ENCODE data around the gene OR10G2. TPM values are rescaled to one million over a fixed set of nuclear protein-coding genes. Genes with fewer than 3 reads are reported as not detected.

The OR10G2 gene
- total and polyA plus RNA-seq, 4 experiments from 2014 or later: not detected

- Histone ChIP-seq H3K9me3 (ENCODE audit: control insufficient read depth in 1 of 2, low read length in 2 of 2) (no peaks in the 10 kb centered on the region), H3K36me3 (ENCODE audit: insufficient read depth, low read length) (no peaks in the 10 kb centered on the region), H3K27me3 (ENCODE audit: insufficient read depth, low read length) (peaks cover 6% of the 10 kb centered on the region), H3K27ac (ENCODE audit: low read depth, low read length) (no peak overlapping the region), H3K4me1 (ENCODE audit: insufficient read depth, low read length) (no peaks in the 10 kb centered on the region), H3K4me3 (ENCODE audit: low read length in 2 of 2) (no peak overlapping the region)
- intact Hi-C loops (cut with micrococcal nuclease): no loop called here
- no peaks in the 10 kb centered on the region for H3K4me1 Mint-ChIP-seq
- H3K9me3 Mint-ChIP-seq: peaks cover 0 to 5% (median 1%) of the 10 kb centered on the region in 8 donors
- CTCF ChIA-PET (ENCODE audit: partially characterized antibody): no interaction called here
- DNase-seq: no peak
- H3K36me3 Mint-ChIP-seq: no peaks in the 10 kb centered on the region
- H3K27ac Mint-ChIP-seq: no peak overlapping the region
- peaks cover 22 to 29% of the 10 kb centered on the region in 2 donors for H3K27me3 Mint-ChIP-seq
- POLR2A ChIA-PET (ENCODE audit: partially characterized antibody): no interaction called here
- no peak overlapping the region for H3K4me3 Mint-ChIP-seq
Measured at GRCh38 chr14:21668377-21668776, 33.6 kb upstream of the OR10G2 start.

DNA sequence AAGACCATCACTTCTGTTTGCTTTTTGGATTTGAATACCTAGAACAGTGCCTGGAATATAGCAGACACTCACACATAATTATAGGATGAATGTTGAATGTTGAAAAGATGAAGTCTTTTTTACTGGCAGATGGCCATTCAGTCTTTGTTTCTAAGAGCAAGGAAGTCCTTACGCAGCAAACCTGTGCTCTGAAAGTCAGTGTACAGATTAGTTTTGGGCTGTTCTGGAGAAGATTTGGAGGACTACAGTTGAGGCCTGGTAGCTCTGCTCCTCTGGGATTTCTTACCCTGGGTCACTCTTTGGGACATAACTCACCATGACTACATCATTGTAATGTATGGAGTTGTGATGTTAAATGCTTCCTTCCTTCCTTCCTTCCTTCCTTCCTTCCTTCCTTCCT is 22.2 kb upstream of the OR10G2 start:
- Mint-ChIP-seq H3K36me3 (no peaks in the 10 kb centered on the region), H3K27me3 (peaks cover 11 to 17% of the 10 kb centered on the region in 2 donors), H3K27ac (peak overlapping the region in 1 of 7 donors; percentile 48), H3K4me3 (no peak overlapping the region), H3K9me3 (peaks cover 0 to 2% (median 0%) of the 10 kb centered on the region in 8 donors), H3K4me1 (no peaks in the 10 kb centered on the region)
- Histone ChIP-seq H3K27ac (ENCODE audit: low read depth, low read length) (no peak overlapping the region), H3K36me3 (ENCODE audit: insufficient read depth, low read length) (no peaks in the 10 kb centered on the region), H3K27me3 (ENCODE audit: insufficient read depth, low read length) (peaks cover 6% of the 10 kb centered on the region), H3K4me3 (ENCODE audit: low read length in 2 of 2) (no peak overlapping the region), H3K4me1 (ENCODE audit: insufficient read depth, low read length) (no peaks in the 10 kb centered on the region), H3K9me3 (ENCODE audit: control insufficient read depth in 1 of 2, low read length in 2 of 2) (no peaks in the 10 kb centered on the region)
- intact Hi-C loops (cut with micrococcal nuclease): no loop called here
- ChIA-PET POLR2A (ENCODE audit: partially characterized antibody) (no interaction called here), CTCF (ENCODE audit: partially characterized antibody) (no interaction called here)
- no peak for DNase-seq

DNA sequence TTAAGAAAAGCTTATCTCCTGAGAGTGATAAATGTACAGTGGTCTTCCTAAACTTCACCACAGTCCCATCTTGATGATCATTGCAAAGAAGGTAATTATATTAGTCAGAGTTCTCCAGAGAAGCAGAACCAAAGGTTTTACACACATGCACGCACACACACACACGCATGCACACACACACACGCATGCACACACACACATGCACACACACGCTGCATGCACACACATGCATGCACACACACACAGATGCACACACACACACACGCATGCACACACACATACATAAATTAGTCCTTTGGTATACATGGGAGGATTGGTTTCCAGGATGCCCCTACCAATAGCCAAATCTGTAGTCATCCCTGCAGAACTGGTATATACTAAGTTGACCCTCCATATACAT is 19.5 kb upstream of the OR10G2 start:
- Mint-ChIP-seq H3K27ac (no peak overlapping the region), H3K36me3 (no peaks in the 10 kb centered on the region), H3K9me3 (peaks cover 0 to 6% (median under 1%) of the 10 kb centered on the region in 8 donors), H3K27me3 (peaks cover 12 to 17% of the 10 kb centered on the region in 2 donors), H3K4me3 (no peak overlapping the region), H3K4me1 (no peaks in the 10 kb centered on the region)
- no peaks in the 10 kb centered on the region for H3K27me3 ChIP-seq (ENCODE audit: insufficient read depth, low read length)
- H3K36me3 ChIP-seq (ENCODE audit: insufficient read depth, low read length): no peaks in the 10 kb centered on the region
- H3K4me3 ChIP-seq (ENCODE audit: low read length in 2 of 2): no peak overlapping the region
- intact Hi-C loops (cut with micrococcal nuclease): no loop called here
- DNase-seq: no peak
- no peak overlapping the region for H3K27ac ChIP-seq (ENCODE audit: low read depth, low read length)
- CTCF ChIA-PET (ENCODE audit: partially characterized antibody): no interaction called here
- POLR2A ChIA-PET (ENCODE audit: partially characterized antibody): no interaction called here
- H3K9me3 ChIP-seq (ENCODE audit: control insufficient read depth in 1 of 2, low read length in 2 of 2): no peaks in the 10 kb centered on the region
- H3K4me1 ChIP-seq (ENCODE audit: insufficient read depth, low read length): no peaks in the 10 kb centered on the region

GRCh38 chr14:21653331-21653885 is 18.7 kb upstream of the OR10G2 start, which contains the start of gene OR4E2:
Gene OR4E2, plus strand, starts transcription at chr14:21653835. Its CDS starts 11,248 bp downstream, at chr14:21665083.
- CTCF ChIA-PET (ENCODE audit: partially characterized antibody): no interaction called here
- no peaks in the 10 kb centered on the region for H3K36me3 Mint-ChIP-seq
- H3K9me3 ChIP-seq (ENCODE audit: control insufficient read depth in 1 of 2, low read length in 2 of 2): no peaks in the 10 kb centered on the region
- no peak within 1 kb of the TSS for H3K27ac ChIP-seq (ENCODE audit: low read depth, low read length)
- H3K27me3 Mint-ChIP-seq: peaks cover 12 to 15% of the 10 kb centered on the region in 2 donors
- no peak within 1 kb of the TSS for H3K4me3 ChIP-seq (ENCODE audit: low read length in 2 of 2)
- no peaks in the 10 kb centered on the region for H3K4me1 Mint-ChIP-seq
- peaks cover 0 to 9% (median 1%) of the 10 kb centered on the region in 8 donors for H3K9me3 Mint-ChIP-seq
- no peaks in the 10 kb centered on the region for H3K27me3 ChIP-seq (ENCODE audit: insufficient read depth, low read length)
- POLR2A ChIA-PET (ENCODE audit: partially characterized antibody): no interaction called here
- H3K4me1 ChIP-seq (ENCODE audit: insufficient read depth, low read length): no peaks in the 10 kb centered on the region
- H3K36me3 ChIP-seq (ENCODE audit: insufficient read depth, low read length): no peaks in the 10 kb centered on the region
- intact Hi-C loops (cut with micrococcal nuclease): no loop called here
- no peak within 1 kb of the TSS for H3K27ac Mint-ChIP-seq
- no peak within 1 kb of the TSS for H3K4me3 Mint-ChIP-seq
- DNase-seq: no peak

DNA sequence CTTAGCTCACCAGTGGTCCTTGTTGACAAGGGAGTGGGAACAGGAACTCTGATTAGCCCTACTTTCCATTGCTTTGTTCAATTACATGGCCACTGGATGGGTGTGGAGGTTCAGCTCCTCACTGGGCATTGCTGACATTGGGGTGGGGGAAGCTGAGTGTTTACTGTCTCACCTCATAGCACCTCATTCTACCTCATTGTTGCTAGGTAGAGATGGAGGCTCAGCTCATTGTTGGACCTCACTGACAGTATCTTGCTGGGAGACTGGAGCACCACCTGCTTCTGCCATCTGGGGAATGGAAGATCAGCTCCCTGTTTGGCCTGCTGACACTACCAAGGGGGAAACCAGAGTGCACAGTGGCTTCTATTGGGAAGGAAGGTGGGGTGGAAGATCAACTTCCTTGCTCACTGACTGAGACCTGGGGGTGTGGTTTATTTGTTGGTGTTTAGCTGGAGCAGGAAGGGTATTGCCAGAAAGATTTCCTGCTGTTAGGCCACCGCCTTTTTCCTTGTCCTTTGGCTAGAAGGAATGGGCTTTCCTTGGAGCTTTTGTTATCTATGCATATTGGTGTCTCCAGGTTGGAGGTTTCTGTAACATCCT is 17.6 kb upstream of the OR10G2 start:
- intact Hi-C loops (cut with micrococcal nuclease): no loop called here
- no peak for DNase-seq
- no peaks in the 10 kb centered on the region for H3K36me3 ChIP-seq (ENCODE audit: insufficient read depth, low read length)
- no peak overlapping the region for H3K27ac ChIP-seq (ENCODE audit: low read depth, low read length)
- H3K4me3 ChIP-seq (ENCODE audit: low read length in 2 of 2): no peak overlapping the region
- ChIA-PET POLR2A (ENCODE audit: partially characterized antibody) (no interaction called here), CTCF (ENCODE audit: partially characterized antibody) (no interaction called here)
- no peaks in the 10 kb centered on the region for H3K4me1 Mint-ChIP-seq
- no peaks in the 10 kb centered on the region for H3K9me3 ChIP-seq (ENCODE audit: control insufficient read depth in 1 of 2, low read length in 2 of 2)
- H3K36me3 Mint-ChIP-seq: no peaks in the 10 kb centered on the region
- H3K4me1 ChIP-seq (ENCODE audit: insufficient read depth, low read length): no peaks in the 10 kb centered on the region
- H3K4me3 Mint-ChIP-seq: no peak overlapping the region
- H3K27me3 Mint-ChIP-seq: peaks cover 11 to 14% of the 10 kb centered on the region in 2 donors
- no peak overlapping the region for H3K27ac Mint-ChIP-seq
- no peaks in the 10 kb centered on the region for H3K27me3 ChIP-seq (ENCODE audit: insufficient read depth, low read length)
- H3K9me3 Mint-ChIP-seq: peaks cover 0 to 9% (median 2%) of the 10 kb centered on the region in 8 donors

- no peak for DNase-seq
- intact Hi-C loops (cut with micrococcal nuclease): no loop called here
- Histone ChIP-seq H3K4me3 (ENCODE audit: low read length in 2 of 2) (no peak overlapping the region), H3K4me1 (ENCODE audit: insufficient read depth, low read length) (no peaks in the 10 kb centered on the region), H3K36me3 (ENCODE audit: insufficient read depth, low read length) (no peaks in the 10 kb centered on the region), H3K9me3 (ENCODE audit: control insufficient read depth in 1 of 2, low read length in 2 of 2) (no peaks in the 10 kb centered on the region), H3K27ac (ENCODE audit: low read depth, low read length) (no peak overlapping the region), H3K27me3 (ENCODE audit: insufficient read depth, low read length) (no peaks in the 10 kb centered on the region)
- H3K27ac Mint-ChIP-seq: no peak overlapping the region
- CTCF ChIA-PET (ENCODE audit: partially characterized antibody): interaction anchor here (0.7 kb wide), 1 partner anchor 8 kb away, joined by 3 read pairs; no protein-coding TSS in a partner anchor
- H3K27me3 Mint-ChIP-seq: peaks cover 6 to 13% of the 10 kb centered on the region in 2 donors
- no peaks in the 10 kb centered on the region for H3K4me1 Mint-ChIP-seq
- H3K9me3 Mint-ChIP-seq: peaks cover 0 to 9% (median 2%) of the 10 kb centered on the region in 8 donors
- POLR2A ChIA-PET (ENCODE audit: partially characterized antibody): no interaction called here
- H3K4me3 Mint-ChIP-seq: no peak overlapping the region
- no peaks in the 10 kb centered on the region for H3K36me3 Mint-ChIP-seq
Measured at GRCh38 chr14:21647380-21647779, 12.6 kb upstream of the OR10G2 start.

DNA sequence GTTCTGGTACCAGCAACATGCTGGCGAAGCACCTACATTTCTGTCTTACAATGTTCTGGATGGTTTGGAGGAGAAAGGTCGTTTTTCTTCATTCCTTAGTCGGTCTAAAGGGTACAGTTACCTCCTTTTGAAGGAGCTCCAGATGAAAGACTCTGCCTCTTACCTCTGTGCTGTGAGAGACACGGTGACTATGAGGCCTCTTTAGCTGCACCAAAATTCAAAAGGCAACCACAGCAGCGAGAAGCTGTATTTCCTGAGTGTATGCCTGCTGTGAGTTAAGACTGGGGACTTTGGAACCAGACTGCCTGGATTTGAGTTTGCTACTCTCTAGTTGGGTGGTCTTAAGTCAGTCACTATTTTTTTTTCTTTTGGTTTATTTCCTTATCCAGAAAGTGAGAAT is 8.7 kb upstream of the OR10G2 start:
- Mint-ChIP-seq H3K27me3 (peaks cover 6 to 9% of the 10 kb centered on the region in 2 donors), H3K4me3 (peak overlapping the region in 3 of 8 donors; percentile 33 to 70 (median 34)), H3K9me3 (peaks cover 0 to 3% (median 0%) of the 10 kb centered on the region in 8 donors), H3K36me3 (no peaks in the 10 kb centered on the region), H3K4me1 (peaks cover 0 to 6% (median 2%) of the 10 kb centered on the region in 4 donors), H3K27ac (no peak overlapping the region)
- H3K27ac ChIP-seq (ENCODE audit: low read depth, low read length): no peak overlapping the region
- no peaks in the 10 kb centered on the region for H3K9me3 ChIP-seq (ENCODE audit: control insufficient read depth in 1 of 2, low read length in 2 of 2)
- no peak overlapping the region for H3K4me3 ChIP-seq (ENCODE audit: low read length in 2 of 2)
- CTCF ChIA-PET (ENCODE audit: partially characterized antibody): no interaction called here
- POLR2A ChIA-PET (ENCODE audit: partially characterized antibody): interaction anchor here (0.9 to 2.0 kb wide), 5 partner anchors 866 to 909 kb away, joined by 3 to 4 read pairs (median 3); no protein-coding TSS in a partner anchor
- H3K4me1 ChIP-seq (ENCODE audit: insufficient read depth, low read length): no peaks in the 10 kb centered on the region
- no peaks in the 10 kb centered on the region for H3K27me3 ChIP-seq (ENCODE audit: insufficient read depth, low read length)
- DNase-seq: no peak
- no peaks in the 10 kb centered on the region for H3K36me3 ChIP-seq (ENCODE audit: insufficient read depth, low read length)
- intact Hi-C loops (cut with micrococcal nuclease): no loop called here
